ENCODE measurements around the gene VDR.

- TF ChIP-seq EZH2 (IDR thresholded peaks at IDR 0.05; ENCODE audit: low read length, missing control alignments) = no peak
- no peak for TF ChIP-seq CTCF (conservative IDR thresholded peaks at IDR 0.05 in 1 of 2, IDR thresholded peaks at IDR 0.05 in 1 of 2; ENCODE audit: low read depth in 1 of 2, low read length in 2 of 2)
Observed at GRCh38 chr12:47846294-47846996, 58.3 kb downstream of the VDR start.
